Trophoblast cell (in vitro differentiated cells and primary cell): ENCODE results near the gene ROR1.

Experiments used
- DNase-seq, 2 donors: peaks; one replicate each; pipeline ENCODE4 v3.0.0-alpha.2; 2016
- H2AFZ ChIP-seq: 2 replicates; pipeline ENCODE4 v1.6.1; 2013; ENCODE audit warnings: low read length, moderate library complexity, mild to moderate bottlenecking; ENCODE audit not compliant: insufficient read depth, poor library complexity
- H2AK5ac ChIP-seq: 2 replicates; pipeline ENCODE4 v1.6.1; 2013; ENCODE audit warnings: mild to moderate bottlenecking, low read length
- H2BK120ac ChIP-seq: 2 replicates; pipeline ENCODE4 v1.6.1; 2013; ENCODE audit warnings: low read length, mild to moderate bottlenecking, moderate library complexity; ENCODE audit not compliant: insufficient read depth, poor library complexity
- H2BK12ac ChIP-seq: 2 replicates; pipeline ENCODE4 v1.6.1; 2013; ENCODE audit warnings: mild to moderate bottlenecking, low read length, moderate library complexity
- H2BK5ac ChIP-seq: 2 replicates; pipeline ENCODE4 v1.6.1; 2013; ENCODE audit warnings: low read length, low read depth, moderate library complexity, mild to moderate bottlenecking; ENCODE audit not compliant: poor library complexity
- H3K14ac ChIP-seq: 2 replicates; pipeline ENCODE4 v1.6.1; 2013; ENCODE audit warnings: mild to moderate bottlenecking, low read length
- H3K18ac ChIP-seq: 2 replicates; pipeline ENCODE4 v1.6.1; 2013; ENCODE audit warnings: mild to moderate bottlenecking, low read length
- H3K23ac ChIP-seq: 2 replicates; pipeline ENCODE4 v1.6.1; 2013; ENCODE audit warnings: low read length
- H3K27ac ChIP-seq: 2 replicates; pipeline ENCODE4 v1.5.1; 2013; ENCODE audit warnings: low read depth, mild to moderate bottlenecking, inconsistent platforms, low read length, moderate library complexity
- H3K27me3 ChIP-seq: 2 replicates; pipeline ENCODE4 v1.6.1; 2013; ENCODE audit warnings: inconsistent platforms, mild to moderate bottlenecking, low read length, moderate library complexity; ENCODE audit not compliant: insufficient read depth
- H3K36me3 ChIP-seq, 2 experiments: 1 replicate in 1 of 2; 2 replicates in 1 of 2; pipeline ENCODE4 v1.6.1; 2013; ENCODE audit warnings: low read length in 2 of 2, mild to moderate bottlenecking in 2 of 2, moderate library complexity in 1 of 2; ENCODE audit not compliant: insufficient read depth in 2 of 2, control insufficient read depth in 1 of 2
- H3K4ac ChIP-seq: 2 replicates; pipeline ENCODE4 v1.6.1; 2013; ENCODE audit warnings: low read depth, mild to moderate bottlenecking, low read length, moderate library complexity
- H3K4me1 ChIP-seq, 2 experiments: 1 replicate in 1 of 2; 2 replicates in 1 of 2; pipeline ENCODE4 v1.6.1; 2013; ENCODE audit warnings: low read length in 2 of 2, mild to moderate bottlenecking in 2 of 2, moderate library complexity in 1 of 2; ENCODE audit not compliant: insufficient read depth in 2 of 2, control insufficient read depth in 1 of 2
- H3K4me2 ChIP-seq: 2 replicates; pipeline ENCODE4 v1.6.1; 2013; ENCODE audit warnings: inconsistent platforms, mild to moderate bottlenecking, low read length, moderate library complexity
- H3K4me3 ChIP-seq: 2 replicates; pipeline ENCODE4 v1.5.1; 2013; ENCODE audit warnings: mild to moderate bottlenecking, low read depth, low read length, inconsistent platforms
- H3K79me1 ChIP-seq: one replicate; pipeline ENCODE4 v1.6.1; 2013; ENCODE audit warnings: low read length
- H3K79me2 ChIP-seq: 2 replicates; pipeline ENCODE4 v1.6.1; 2013; ENCODE audit warnings: low read length, mild to moderate bottlenecking; ENCODE audit not compliant: control insufficient read depth, insufficient read depth, poor library complexity
- H3K9ac ChIP-seq: 2 replicates; pipeline ENCODE4 v1.6.1; 2013; ENCODE audit warnings: mild to moderate bottlenecking, low read length
- H3K9me3 ChIP-seq: 2 replicates; pipeline ENCODE4 v1.6.1; 2013; ENCODE audit warnings: low read depth, mild to moderate bottlenecking, control low read depth, inconsistent platforms, low read length; ENCODE audit not compliant: insufficient read depth
- H4K12ac ChIP-seq: 2 replicates; pipeline ENCODE4 v1.6.1; 2013; ENCODE audit warnings: low read depth, mild to moderate bottlenecking, low read length, moderate library complexity
- H4K8ac ChIP-seq: 2 replicates; pipeline ENCODE4 v1.6.1; 2013; ENCODE audit warnings: low read depth, mild to moderate bottlenecking, low read length, moderate library complexity
- H4K91ac ChIP-seq: one replicate; pipeline ENCODE4 v1.6.1; 2013; ENCODE audit warnings: low read depth, mild to moderate bottlenecking, low read length, moderate library complexity
- WGBS: extraction: QIAGEN DNeasy Blood & Tissue Kit; methylation state at CpG from one replicate; pipeline ENCODE4 v1.1.7; 2013; ENCODE audit warnings: missing lambda C conversion rate; ENCODE audit not compliant: insufficient read length, insufficient coverage; ENCODE audit errors: extremely low coverage; 5-methylcytosine and 5-hydroxymethylcytosine counted together

ROR1 gene

GRCh38 chr1:63871463-63871862 lies 97.6 kb downstream of the ROR1 start:
- H2AFZ ChIP-seq, result no peak overlapping the region
- peaks cover 7% of the 10 kb centered on the region for H3K79me1 ChIP-seq
- no peak overlapping the region for H3K27ac ChIP-seq
- no peak overlapping the region for H3K14ac ChIP-seq
- peaks cover 12 to 26% of the 10 kb centered on the region in 2 experiments for H3K4me1 ChIP-seq
- H2BK120ac ChIP-seq, result no peak overlapping the region
- H3K4ac ChIP-seq, result no peak overlapping the region
- no peak overlapping the region for H3K4me2 ChIP-seq
- no peak overlapping the region for H4K8ac ChIP-seq
- H3K4me3 ChIP-seq, result no peak overlapping the region
- H3K79me2 ChIP-seq, result peaks cover 2% of the 10 kb centered on the region
- no peak overlapping the region for H2BK12ac ChIP-seq
- no peak overlapping the region for H4K12ac ChIP-seq
- WGBS, result no CpG with 5 or more reads among the region's 1 CpG
- no peaks in the 10 kb centered on the region for H3K27me3 ChIP-seq
- no peak overlapping the region for H4K91ac ChIP-seq
- H3K36me3 ChIP-seq, result no peaks in the 10 kb centered on the region
- H3K18ac ChIP-seq, result no peak overlapping the region
- DNase-seq, result peak; percentile 7 to 38
- H2AK5ac ChIP-seq, result no peak overlapping the region
- no peak overlapping the region for H2BK5ac ChIP-seq
- no peak overlapping the region for H3K9ac ChIP-seq
- no peak overlapping the region for H3K23ac ChIP-seq
- H3K9me3 ChIP-seq, result no peaks in the 10 kb centered on the region

- H3K14ac ChIP-seq, result no peak overlapping the region
- H4K8ac ChIP-seq, result no peak overlapping the region
- H3K79me2 ChIP-seq, result no peaks in the 10 kb centered on the region
- peaks cover 5% of the 10 kb centered on the region for H3K79me1 ChIP-seq
- no peak overlapping the region for H3K23ac ChIP-seq
- H3K9ac ChIP-seq, result no peak overlapping the region
- no peak overlapping the region for H3K18ac ChIP-seq
- no peak overlapping the region for H2AK5ac ChIP-seq
- peaks cover 10 to 25% of the 10 kb centered on the region in 2 experiments for H3K4me1 ChIP-seq
- H2BK5ac ChIP-seq, result no peak overlapping the region
- no peaks in the 10 kb centered on the region for H3K9me3 ChIP-seq
- H2AFZ ChIP-seq, result no peak overlapping the region
- H3K4me2 ChIP-seq, result no peak overlapping the region
- no peak overlapping the region for H2BK12ac ChIP-seq
- H3K4ac ChIP-seq, result no peak overlapping the region
- H2BK120ac ChIP-seq, result no peak overlapping the region
- peak overlapping the region; percentile 43 for H3K27ac ChIP-seq
- H3K27me3 ChIP-seq, result no peaks in the 10 kb centered on the region
- DNase-seq, result peak in 1 of 2 donors; percentile 28
- no peak overlapping the region for H3K4me3 ChIP-seq
- H4K12ac ChIP-seq, result no peak overlapping the region
- WGBS, result no CpG with 5 or more reads among the region's 3 CpGs
- no peaks in the 10 kb centered on the region for H3K36me3 ChIP-seq
- no peak overlapping the region for H4K91ac ChIP-seq
These were observed 99.9 kb downstream of the ROR1 start for GRCh38 chr1:63873751-63874150.

GRCh38 chr1:63874278-63874880 lies 100.6 kb downstream of the ROR1 start:
- no CpG with 5 or more reads among the region's 1 CpG for WGBS
- H4K91ac ChIP-seq, result no peak overlapping the region
- peak overlapping the region; percentile 68 for H3K27ac ChIP-seq
- no peak overlapping the region for H2BK5ac ChIP-seq
- H3K27me3 ChIP-seq, result no peaks in the 10 kb centered on the region
- no peak overlapping the region for H2AK5ac ChIP-seq
- H3K79me1 ChIP-seq, result peaks cover 5% of the 10 kb centered on the region
- H3K4me1 ChIP-seq, result peaks cover 10 to 25% of the 10 kb centered on the region in 2 experiments
- H3K9ac ChIP-seq, result no peak overlapping the region
- no peak for DNase-seq
- H2BK12ac ChIP-seq, result no peak overlapping the region
- H3K79me2 ChIP-seq, result no peaks in the 10 kb centered on the region
- no peak overlapping the region for H2AFZ ChIP-seq
- H3K4me3 ChIP-seq, result no peak overlapping the region
- no peak overlapping the region for H3K18ac ChIP-seq
- H3K4me2 ChIP-seq, result no peak overlapping the region
- H4K8ac ChIP-seq, result no peak overlapping the region
- H3K4ac ChIP-seq, result no peak overlapping the region
- no peak overlapping the region for H2BK120ac ChIP-seq
- H3K36me3 ChIP-seq, result no peaks in the 10 kb centered on the region
- H3K9me3 ChIP-seq, result no peaks in the 10 kb centered on the region
- H3K23ac ChIP-seq, result no peak overlapping the region
- no peak overlapping the region for H4K12ac ChIP-seq
- no peak overlapping the region for H3K14ac ChIP-seq

GRCh38 chr1:63875636-63876035 lies 101.8 kb downstream of the ROR1 start:
- no peak overlapping the region for H3K4me2 ChIP-seq
- no peak overlapping the region for H2AFZ ChIP-seq
- no peak overlapping the region for H4K91ac ChIP-seq
- no peak overlapping the region for H4K12ac ChIP-seq
- H2BK5ac ChIP-seq, result no peak overlapping the region
- H3K9ac ChIP-seq, result no peak overlapping the region
- no peak for DNase-seq
- H2BK12ac ChIP-seq, result no peak overlapping the region
- H3K14ac ChIP-seq, result no peak overlapping the region
- no peaks in the 10 kb centered on the region for H3K36me3 ChIP-seq
- H3K18ac ChIP-seq, result no peak overlapping the region
- H3K27me3 ChIP-seq, result no peaks in the 10 kb centered on the region
- H3K4ac ChIP-seq, result peak overlapping the region; percentile 52
- no peak overlapping the region for H2BK120ac ChIP-seq
- no peaks in the 10 kb centered on the region for H3K79me2 ChIP-seq
- no peak overlapping the region for H4K8ac ChIP-seq
- peaks cover 10 to 25% of the 10 kb centered on the region in 2 experiments for H3K4me1 ChIP-seq
- H3K79me1 ChIP-seq, result peaks cover 5% of the 10 kb centered on the region
- no peak overlapping the region for H3K4me3 ChIP-seq
- H3K27ac ChIP-seq, result no peak overlapping the region
- H2AK5ac ChIP-seq, result no peak overlapping the region
- no peaks in the 10 kb centered on the region for H3K9me3 ChIP-seq
- H3K23ac ChIP-seq, result no peak overlapping the region
